Fibroblast of lung (primary cell): ENCODE results near the gene SMPD3. TPM values are rescaled to one million over a fixed set of nuclear protein-coding genes. Genes with fewer than 3 reads are reported as not detected.
A peak's percentile ranks its signal among the peaks of the same experiment; 100 is the strongest.

Experiments used
- DNase-seq, 2 donors: peaks; one replicate each; pipeline versions ENCODE4 v3.0.0 to v3.0.0-alpha.2; 2010; ENCODE audit warnings: low read depth in 2 of 2
- H2AFZ ChIP-seq: 2 replicates; pipeline ENCODE4 v1.5.1; 2012; ENCODE audit warnings: low read length, control low read depth, inconsistent platforms
- H3K27ac ChIP-seq: 2 replicates; pipeline ENCODE4 v1.5.1; 2011; ENCODE audit warnings: low read length, control low read depth; ENCODE audit not compliant: insufficient read depth
- H3K27me3 ChIP-seq: 2 replicates; pipeline ENCODE4 v1.5.1; 2011; ENCODE audit warnings: mild to moderate bottlenecking, low read length; ENCODE audit not compliant: control insufficient read depth, insufficient read depth
- H3K36me3 ChIP-seq: 2 replicates; pipeline ENCODE4 v1.5.1; 2011; ENCODE audit warnings: low read length; ENCODE audit not compliant: control insufficient read depth, insufficient read depth
- H3K4me1 ChIP-seq: 2 replicates; pipeline ENCODE4 v1.5.1; 2011; ENCODE audit warnings: low read length; ENCODE audit not compliant: control insufficient read depth, insufficient read depth; ENCODE audit errors: extremely low read depth
- H3K4me2 ChIP-seq: 2 replicates; pipeline ENCODE4 v1.5.1; 2011; ENCODE audit warnings: low read length, control low read depth; ENCODE audit not compliant: insufficient read depth; ENCODE audit errors: extremely low read depth
- H3K4me3 ChIP-seq, 4 experiments: fragments of 200-600 bp in 1 of 4; sonication (generic) in 1 of 4; replicated peaks in 1 of 4; 2 replicates each; pipeline ENCODE4 v1.5.1; 2011 to 2016; ENCODE audit warnings: low read length in 4 of 4, low read depth in 3 of 4, mild to moderate bottlenecking in 3 of 4, control low read depth in 2 of 4, inconsistent platforms in 1 of 4, mixed read lengths in 1 of 4; ENCODE audit not compliant: insufficient read depth in 1 of 4; ENCODE audit errors: control extremely low read depth in 1 of 4
- H3K79me2 ChIP-seq: 2 replicates; pipeline ENCODE4 v1.5.1; 2012; ENCODE audit warnings: mild to moderate bottlenecking, low read length, inconsistent platforms; ENCODE audit not compliant: control insufficient read depth, insufficient read depth
- H3K9ac ChIP-seq: 2 replicates; pipeline ENCODE4 v1.5.1; 2011; ENCODE audit warnings: mild to moderate bottlenecking, low read length, control low read depth; ENCODE audit not compliant: insufficient read depth
- H3K9me3 ChIP-seq: 2 replicates; pipeline ENCODE4 v1.5.1; 2012; ENCODE audit warnings: low read depth, low read length; ENCODE audit not compliant: control insufficient read depth, insufficient read depth
- H4K20me1 ChIP-seq: 2 replicates; pipeline ENCODE4 v1.5.1; 2011; ENCODE audit warnings: low read length; ENCODE audit not compliant: control insufficient read depth, insufficient read depth; ENCODE audit errors: extremely low read depth
- CTCF ChIP-seq, 2 donors: IDR thresholded peaks in 1 of 2; conservative IDR thresholded peaks in 1 of 2; 1 replicate in 1 of 2; 2 replicates in 1 of 2; pipeline ENCODE4 v1.5.1; 2011 to 2012; ENCODE audit warnings: low read length in 2 of 2, control low read depth in 1 of 2, inconsistent platforms in 1 of 2, low read depth in 1 of 2, mild to moderate bottlenecking in 1 of 2
- EZH2 ChIP-seq: IDR thresholded peaks from 2 replicates; pipeline ENCODE4 v1.5.1; 2012; ENCODE audit warnings: low read length, control low read depth, mild to moderate bottlenecking; ENCODE audit errors: missing control alignments
- polyA plus RNA-seq, 2 donors: library from polyadenylated mRNA; depleted of rRNA in 1 of 2; stranded (reverse) in 1 of 2; unstranded in 1 of 2; fragments of >200 nt; gene quantifications; 2 replicates each; pipeline ENCODE4 v1.2.1, GENCODE V29; 2011 to 2012; ENCODE audit warnings: missing spikeins in 1 of 2
- total RNA-seq: library from RNA; depleted of rRNA; stranded (reverse); fragments of >200 nt; gene quantifications from 2 replicates; pipeline ENCODE4 v1.2.1, GENCODE V29; 2014

The SMPD3 gene
- total and polyA plus RNA-seq, 2 donors (not counting 1 experiment from before 2014, with no cell fraction given), result under 0.01 to 0.08 TPM

- Histone ChIP-seq H4K20me1 (no peaks in the 10 kb centered on the region), H3K9ac (no peak overlapping the region), H3K4me1 (no peaks in the 10 kb centered on the region), H3K9me3 (no peaks in the 10 kb centered on the region), H3K27ac (no peak overlapping the region), H3K79me2 (no peaks in the 10 kb centered on the region), H3K4me3 (no peak overlapping the region), H3K36me3 (no peaks in the 10 kb centered on the region), H3K4me2 (no peak overlapping the region), H2AFZ (no peak overlapping the region), H3K27me3 (peaks cover 7% of the 10 kb centered on the region)
- TF ChIP-seq CTCF (conservative IDR thresholded peaks at IDR 0.05 in 1 of 2, IDR thresholded peaks at IDR 0.05 in 1 of 2; ENCODE audit: low read depth in 1 of 2, low read length in 2 of 2) (no peak), EZH2 (no peak)
- DNase-seq, result no peak
Measured at GRCh38 chr16:68446681-68447652, 1.3 kb downstream of the SMPD3 start.

GRCh38 chr16:68445458-68445857 is 2.9 kb downstream of the SMPD3 start:
- Histone ChIP-seq H3K27me3 (peaks cover 7% of the 10 kb centered on the region), H3K79me2 (no peaks in the 10 kb centered on the region), H3K36me3 (no peaks in the 10 kb centered on the region), H3K9ac (no peak overlapping the region), H4K20me1 (no peaks in the 10 kb centered on the region), H3K4me1 (no peaks in the 10 kb centered on the region), H3K9me3 (no peaks in the 10 kb centered on the region), H2AFZ (no peak overlapping the region), H3K4me2 (no peak overlapping the region), H3K27ac (no peak overlapping the region), H3K4me3 (no peak overlapping the region)
- TF ChIP-seq CTCF (conservative IDR thresholded peaks at IDR 0.05 in 1 of 2, IDR thresholded peaks at IDR 0.05 in 1 of 2; ENCODE audit: low read depth in 1 of 2, low read length in 2 of 2) (peak; percentile 23 to 41), EZH2 (no peak)
- peak in 1 of 2 donors; percentile 23 for DNase-seq

- no peaks in the 10 kb centered on the region for H4K20me1 ChIP-seq
- no peak overlapping the region for H3K4me3 ChIP-seq
- H3K27ac ChIP-seq, result no peak overlapping the region
- TF ChIP-seq CTCF (conservative IDR thresholded peaks at IDR 0.05 in 1 of 2, IDR thresholded peaks at IDR 0.05 in 1 of 2; ENCODE audit: low read depth in 1 of 2, low read length in 2 of 2), result no peak
- no peak for TF ChIP-seq EZH2
- DNase-seq, result peak; percentile 28 to 29
- H3K4me1 ChIP-seq, result no peaks in the 10 kb centered on the region
- H3K79me2 ChIP-seq, result no peaks in the 10 kb centered on the region
- no peak overlapping the region for H3K9ac ChIP-seq
- no peaks in the 10 kb centered on the region for H3K9me3 ChIP-seq
- H3K4me2 ChIP-seq, result no peak overlapping the region
- H3K27me3 ChIP-seq, result peaks cover 7% of the 10 kb centered on the region
- H3K36me3 ChIP-seq, result no peaks in the 10 kb centered on the region
- no peak overlapping the region for H2AFZ ChIP-seq
Measured at GRCh38 chr16:68444056-68444657, 4.2 kb downstream of the SMPD3 start.
